SK-N-SH (cell line): ENCODE measurements around the gene STC2. TPM values are rescaled to one million over a fixed set of nuclear protein-coding genes. Genes with fewer than 3 reads are reported as not detected.

Experiments used
- CTCF ChIA-PET: fragments of 300-600, 350-600 bp; formaldehyde crosslinking; extraction: SDS; loops from one replicate; lab custom pipeline; 2021; lab: Yijun Ruan, JAX
- POLR2A ChIA-PET: fragments of 350-600 bp; sonication (Branson Sonifier 250); formaldehyde crosslinking; extraction: SDS; loops from one replicate; lab custom pipeline; 2020; ENCODE audit warnings: antibody characterized with exemption, inconsistent platforms; lab: Yijun Ruan, JAX
- DNase-seq: peaks from one replicate; pipeline ENCODE4 v3.0.0; 2012
- H2AFZ ChIP-seq: fragments of 200-600 bp; sonication (generic); 2 replicates; pipeline ENCODE4 v1.8.1; 2016; ENCODE audit warnings: antibody characterized with exemption, mild to moderate bottlenecking, low read depth
- H3F3A ChIP-seq: fragments of 200-600 bp; sonication (generic); replicated peaks from 2 replicates; pipeline ENCODE3; 2016; ENCODE audit warnings: antibody characterized with exemption, mild to moderate bottlenecking; ENCODE audit not compliant: insufficient read depth
- H3K27ac ChIP-seq, 2 experiments: fragments of 200-500 bp in 1 of 2; fragments of 200-600 bp in 1 of 2; sonication (Bioruptor generic) in 1 of 2; sonication (generic), shearing (Covaris generic) in 1 of 2; 2 replicates each; pipeline versions ENCODE4 v1.5.1 to v1.6.1; 2014 to 2016; ENCODE audit warnings: low read depth in 2 of 2, inconsistent platforms in 1 of 2, low read length in 1 of 2, mild to moderate bottlenecking in 1 of 2, mixed read lengths in 1 of 2
- H3K27me3 ChIP-seq: fragments of 200-600 bp; sonication (generic), shearing (Covaris generic); 2 replicates; pipeline ENCODE4 v1.6.1; 2016; ENCODE audit warnings: mixed run types; ENCODE audit not compliant: insufficient read depth
- H3K36me3 ChIP-seq, 2 experiments: fragments of 200-500 bp in 1 of 2; fragments of 200-600 bp in 1 of 2; sonication (Bioruptor generic) in 1 of 2; sonication (generic) in 1 of 2; replicated peaks in 1 of 2; 2 replicates each; pipeline versions ENCODE3 to v1.5.1; 2014 to 2016; ENCODE audit warnings: low read length in 1 of 2, mild to moderate bottlenecking in 1 of 2; ENCODE audit not compliant: insufficient read depth in 2 of 2, control insufficient read depth in 1 of 2
- H3K4me1 ChIP-seq, 2 experiments: fragments of 200-500 bp in 1 of 2; fragments of 200-600 bp in 1 of 2; sonication (Bioruptor generic) in 1 of 2; sonication (generic), shearing (Covaris generic) in 1 of 2; 2 replicates each; pipeline versions ENCODE4 v1.5.1 to v1.6.1; 2014 to 2016; ENCODE audit warnings: low read depth in 1 of 2, low read length in 1 of 2, mixed run types in 1 of 2; ENCODE audit not compliant: insufficient read depth in 2 of 2, control insufficient read depth in 1 of 2
- H3K4me2 ChIP-seq: fragments of 200-600 bp; sonication (generic), shearing (Covaris generic); 2 replicates; pipeline ENCODE4 v1.6.1; 2017; ENCODE audit warnings: mixed run types
- H3K4me3 ChIP-seq, 2 experiments: fragments of 200-500 bp in 1 of 2; fragments of 200-600 bp in 1 of 2; sonication (Bioruptor generic) in 1 of 2; sonication (generic), shearing (Covaris generic) in 1 of 2; 2 replicates each; pipeline versions ENCODE4 v1.5.1 to v1.8.1; 2014 to 2016; ENCODE audit warnings: low read depth in 2 of 2, inconsistent platforms in 1 of 2, low read length in 1 of 2, mild to moderate bottlenecking in 1 of 2, mixed read lengths in 1 of 2, moderate library complexity in 1 of 2
- H3K79me2 ChIP-seq: fragments of 200-600 bp; sonication (generic); 2 replicates; pipeline ENCODE4 v1.8.1; 2017; ENCODE audit warnings: mild to moderate bottlenecking; ENCODE audit not compliant: insufficient read depth
- H3K9ac ChIP-seq: fragments of 200-600 bp; sonication (generic); 2 replicates; pipeline ENCODE4 v1.6.1; 2017; ENCODE audit warnings: mixed run types
- H3K9me2 ChIP-seq: fragments of 200-600 bp; sonication (generic); 2 replicates; pipeline ENCODE4 v1.6.1; 2017; ENCODE audit warnings: mixed run types
- H3K9me3 ChIP-seq: fragments of 200-600 bp; sonication (generic); 2 replicates; pipeline ENCODE4 v1.6.1; 2017; ENCODE audit warnings: mixed run types, mild to moderate bottlenecking, moderate library complexity
- H4K20me1 ChIP-seq: fragments of 200-600 bp; sonication (generic); 2 replicates; pipeline ENCODE4 v1.6.1; 2017; ENCODE audit warnings: mild to moderate bottlenecking, mixed run types; ENCODE audit not compliant: insufficient read depth
- CHD2 ChIP-seq: fragments of 150-350 bp; IDR thresholded peaks from 2 replicates; pipeline ENCODE4 v1.6.1; 2018; ENCODE audit warnings: low read length; ENCODE audit not compliant: partially characterized antibody
- ELF1 ChIP-seq: IDR thresholded peaks from 2 replicates; pipeline ENCODE4 v1.4.0; 2012
- JUND ChIP-seq: IDR thresholded peaks from 2 replicates; pipeline ENCODE4 v1.4.0; 2012
- MEF2A ChIP-seq: IDR thresholded peaks from 2 replicates; pipeline ENCODE4 v1.4.0; 2012; ENCODE audit warnings: low read depth, borderline replicate concordance
- NFIC ChIP-seq: IDR thresholded peaks from 2 replicates; pipeline ENCODE4 v1.4.0; 2012; ENCODE audit warnings: borderline replicate concordance
- POLR2AphosphoS5 ChIP-seq: IDR thresholded peaks from 2 replicates; pipeline ENCODE4 v1.6.1; 2012; ENCODE audit warnings: low read depth, low read length
- RCOR1 ChIP-seq: fragments of 150-350 bp; IDR thresholded peaks from 2 replicates; pipeline ENCODE4 v1.6.1; 2017; ENCODE audit warnings: antibody characterized with exemption, low read length
- RXRA ChIP-seq: IDR thresholded peaks from 2 replicates; pipeline ENCODE4 v1.4.0; 2012; ENCODE audit warnings: low read depth, mild to moderate bottlenecking, borderline replicate concordance
- SIN3A ChIP-seq: IDR thresholded peaks from 2 replicates; pipeline ENCODE4 v1.6.1; 2012; ENCODE audit warnings: low read depth, mild to moderate bottlenecking, low read length, moderate library complexity, borderline replicate concordance
- SMC3 ChIP-seq: IDR thresholded peaks from 2 replicates; pipeline ENCODE4 v1.6.1; 2012; ENCODE audit warnings: low read depth, low read length, improper control_type of control experiment
- TAF1 ChIP-seq: IDR thresholded peaks from 2 replicates; pipeline ENCODE4 v1.6.1; 2012; ENCODE audit warnings: low read depth, mild to moderate bottlenecking, low read length, moderate library complexity, borderline replicate concordance
- TEAD4 ChIP-seq: IDR thresholded peaks from 2 replicates; pipeline ENCODE4 v1.4.0; 2012; ENCODE audit warnings: mild to moderate bottlenecking, borderline replicate concordance; ENCODE audit not compliant: insufficient read depth
- USF2 ChIP-seq: fragments of 150-350 bp; IDR thresholded peaks from 2 replicates; pipeline ENCODE4 v1.6.1; 2017; ENCODE audit warnings: antibody characterized with exemption, low read length, low read depth, borderline replicate concordance
- WGBS: methylation state at CpG from one replicate; pipeline ENCODE4 v1.1.6; 2017; ENCODE audit warnings: low lambda C conversion rate; 5-methylcytosine and 5-hydroxymethylcytosine counted together
- polyA plus RNA-seq, 3 experiments: library from polyadenylated mRNA; depleted of rRNA; stranded (reverse); fragments of >200 nt; gene quantifications; 2 replicates each; pipeline ENCODE4 v1.2.3, GENCODE V29; 2012

STC2 gene
- polyA plus RNA-seq, 1 of the 3 experiments (the other 2 are of a cell fraction), result 5.9 TPM

DNA sequence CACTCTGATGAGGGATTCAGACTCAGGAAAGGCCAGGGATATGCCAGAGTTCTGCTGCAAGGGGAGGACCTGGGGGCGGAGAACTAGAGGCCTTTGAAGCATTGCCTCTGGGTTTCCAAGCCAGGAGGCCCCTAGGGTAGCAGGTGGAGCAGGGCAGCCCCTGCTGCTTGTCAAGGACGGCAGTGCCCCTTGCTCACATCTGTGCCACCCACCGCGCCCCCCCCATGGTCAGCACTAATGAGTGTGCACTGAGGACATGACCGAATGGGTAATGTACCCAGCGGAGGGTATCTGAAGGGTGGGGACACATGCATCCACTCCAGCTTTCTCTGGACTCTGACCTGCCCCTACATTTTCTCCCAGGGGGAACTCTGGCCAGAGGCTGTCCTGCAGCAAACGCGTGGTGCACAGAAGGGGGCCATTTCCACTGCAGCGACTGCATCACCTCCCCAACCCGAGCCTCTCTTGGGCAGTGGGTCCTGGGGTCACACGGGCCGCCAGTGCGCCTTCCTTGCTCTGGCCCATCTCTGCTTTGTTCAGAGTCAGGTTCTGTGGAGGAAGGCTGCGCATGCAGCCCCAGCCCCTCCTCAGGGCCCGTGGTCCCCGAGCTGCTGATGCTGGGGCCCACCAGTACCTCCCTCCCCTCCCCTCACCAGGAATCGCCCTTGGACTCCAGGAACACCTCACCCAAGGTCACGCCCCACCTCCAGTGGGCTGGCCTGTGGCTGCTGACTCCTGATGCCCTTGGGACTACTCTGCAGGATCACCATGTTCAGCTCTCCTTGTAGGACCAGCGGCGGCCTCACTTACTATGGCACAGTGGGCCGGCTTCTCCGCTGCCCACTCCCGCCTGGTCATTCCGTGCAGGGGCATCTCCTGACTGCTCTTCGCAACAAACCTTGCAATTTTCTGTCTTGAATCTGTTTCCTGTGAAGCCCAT lies 31.2 kb downstream of the STC2 start:
- Histone ChIP-seq H3F3A (no peaks in the 10 kb centered on the region), H3K9me2 (no peaks in the 10 kb centered on the region), H2AFZ (no peak overlapping the region), H4K20me1 (no peaks in the 10 kb centered on the region), H3K27me3 (no peaks in the 10 kb centered on the region), H3K4me3 (no peak overlapping the region), H3K9ac (no peak overlapping the region), H3K27ac (no peak overlapping the region), H3K4me1 (peaks cover 0 to 17% of the 10 kb centered on the region in 2 experiments; a peak in 2 of 4 replicates), H3K79me2 (no peaks in the 10 kb centered on the region), H3K4me2 (no peak overlapping the region), H3K9me3 (no peaks in the 10 kb centered on the region), H3K36me3 (no peaks in the 10 kb centered on the region)
- POLR2A ChIA-PET, result interaction anchor here (1.0 kb wide), 2 partner anchors 19 to 31 kb away, joined by 3 read pairs; partner anchors contain the start of gene STC2
- TF ChIP-seq TEAD4 (no peak), MEF2A (no peak), ELF1 (no peak), TAF1 (no peak), SIN3A (no peak), RCOR1 (no peak), CHD2 (no peak), SMC3 (no peak), NFIC (no peak)
- WGBS, result 86% methylated on average over 8 of the region's 25 CpGs
- CTCF ChIA-PET, result interaction anchor here (1.0 to 19.2 kb wide), 4 partner anchors 8 to 276 kb away, joined by 3 to 503 read pairs (median 62); partner anchors contain the start of gene STC2
- DNase-seq, result no peak

GRCh38 chr5:173295796-173296195 lies 32.4 kb downstream of the STC2 start:
- H4K20me1 ChIP-seq, result no peaks in the 10 kb centered on the region
- ChIA-PET CTCF (interaction anchor here (1.0 to 19.2 kb wide), 5 partner anchors 9 to 278 kb away, joined by 3 to 503 read pairs (median 41); partner anchors contain the start of gene STC2), POLR2A (interaction anchor here (1.0 to 2.8 kb wide), 3 partner anchors 26 to 34 kb away, joined by 3 to 11 read pairs (median 3); partner anchors contain the start of gene STC2)
- 87% methylated on average over 1 of the region's 1 CpG for WGBS
- no peak overlapping the region for H3K4me2 ChIP-seq
- H2AFZ ChIP-seq, result no peak overlapping the region
- peaks cover 4% of the 10 kb centered on the region for H3F3A ChIP-seq
- H3K4me3 ChIP-seq, result no peak overlapping the region
- no peaks in the 10 kb centered on the region for H3K9me2 ChIP-seq
- H3K27me3 ChIP-seq, result no peaks in the 10 kb centered on the region
- TF ChIP-seq RXRA (no peak), POLR2AphosphoS5 (no peak), JUND (no peak), USF2 (no peak)
- no peaks in the 10 kb centered on the region for H3K9me3 ChIP-seq
- H3K36me3 ChIP-seq, result no peaks in the 10 kb centered on the region
- H3K79me2 ChIP-seq, result no peaks in the 10 kb centered on the region
- no peak overlapping the region for H3K27ac ChIP-seq
- H3K9ac ChIP-seq, result no peak overlapping the region
- DNase-seq, result no peak
- peaks cover 0 to 25% of the 10 kb centered on the region in 2 experiments; a peak in 3 of 4 replicates for H3K4me1 ChIP-seq
